A673 (cell line): ENCODE measurements around the gene STARD10. TPM values are rescaled to one million over a fixed set of nuclear protein-coding genes. Genes with fewer than 3 reads are reported as not detected.

Experiments used
- BruUV-seq: library from RNA; stranded (reverse); fragments of 400-500 nt; replicated peaks from 2 replicates; lab custom pipeline; 2021; lab: Mats Ljungman, UMichigan
- CTCF ChIA-PET: fragments of 300-600 bp; sonication (Branson Sonifier 250); formaldehyde crosslinking; loops from one replicate; lab custom pipeline; 2022; ENCODE audit warnings: antibody characterized with exemption; lab: Charles Lee
- POLR2A ChIA-PET: fragments of 300-600 bp; sonication (Branson Sonifier 250); formaldehyde crosslinking; loops from one replicate; lab custom pipeline; 2022; ENCODE audit warnings: antibody characterized with exemption; ENCODE audit not compliant: low non-redundant PET; lab: Charles Lee
- DNase-seq: peaks from one replicate; pipeline ENCODE4 v3.0.0-alpha.2; 2015; ENCODE audit warnings: low spot score
- H3K27ac ChIP-seq: fragments of 200-600 bp; sonication (generic); 2 replicates; pipeline ENCODE4 v1.5.1; 2016; ENCODE audit warnings: mixed run types, low read depth, mild to moderate bottlenecking, mixed read lengths, antibody characterized with exemption, low read length; ENCODE audit not compliant: poor library complexity, severe bottlenecking
- H3K27me3 ChIP-seq: fragments of 200-600 bp; sonication (generic); replicated peaks from 2 replicates; pipeline ENCODE4 v1.6.1; 2017; ENCODE audit warnings: mixed run types, low read depth, mild to moderate bottlenecking, mixed read lengths, antibody characterized with exemption, low read length; ENCODE audit not compliant: insufficient read depth, poor library complexity
- H3K36me3 ChIP-seq: fragments of 200-600 bp; sonication (generic); 2 replicates; pipeline ENCODE4 v1.6.1; 2016; ENCODE audit warnings: mixed run types, mild to moderate bottlenecking, mixed read lengths, antibody characterized with exemption, low read length; ENCODE audit not compliant: insufficient read depth, poor library complexity, severe bottlenecking
- H3K4me1 ChIP-seq: fragments of 200-600 bp; sonication (generic); 2 replicates; pipeline ENCODE4 v1.6.1; 2017; ENCODE audit warnings: mixed run types, mild to moderate bottlenecking, mixed read lengths, antibody characterized with exemption, low read length; ENCODE audit not compliant: insufficient read depth, poor library complexity, severe bottlenecking
- H3K4me3 ChIP-seq: fragments of 200-600 bp; sonication (generic); 2 replicates; pipeline ENCODE4 v1.5.1; 2016; ENCODE audit warnings: low read depth, mixed run types, mild to moderate bottlenecking, mixed read lengths, low read length; ENCODE audit not compliant: poor library complexity, severe bottlenecking
- H3K9me3 ChIP-seq: fragments of 200-600 bp; sonication (generic); 2 replicates; pipeline ENCODE4 v1.6.1; 2016; ENCODE audit warnings: mixed run types, low read depth, mild to moderate bottlenecking, mixed read lengths, antibody characterized with exemption, low read length; ENCODE audit not compliant: poor library complexity, severe bottlenecking
- CTCF ChIP-seq: fragments of 300-800, 200-600 bp; sonication (generic); conservative IDR thresholded peaks from 2 replicates; pipeline ENCODE4 v1.5.1; 2017; ENCODE audit warnings: low read depth, mild to moderate bottlenecking, antibody characterized with exemption, low read length, moderate library complexity, mixed read lengths
- EZH2 ChIP-seq: fragments of 200-600 bp; sonication (generic); IDR thresholded peaks from 2 replicates; pipeline ENCODE4 v1.6.1; 2017; ENCODE audit warnings: borderline replicate concordance, low read depth, mild to moderate bottlenecking, mixed read lengths, antibody characterized with exemption, low read length; ENCODE audit not compliant: poor library complexity, severe bottlenecking
- intact Hi-C: fragments of 100-400 bp; cut with micrococcal nuclease; formaldehyde crosslinking; loops from one replicate; pipeline ENCODE4 v1.10.0; 2022; ENCODE audit not compliant: unreplicated experiment
- total RNA-seq: library from RNA; stranded (reverse); gene quantifications from 2 replicates; pipeline ENCODE4 v1.2.3, GENCODE V29; 2021

STARD10 gene
- total RNA-seq, 1 experiment from 2014 or later: 16.9 TPM

- no peaks in the 10 kb centered on the region for H3K9me3 ChIP-seq
- H3K4me1 ChIP-seq: peaks cover 14% of the 10 kb centered on the region
- POLR2A ChIA-PET: no interaction called here
- CTCF ChIA-PET: interaction anchor here (0.6 to 2.3 kb wide), 2 partner anchors 12 to 878 kb away, joined by 3 to 8 read pairs; partner anchors contain the start of gene STARD10
- no peaks in the 10 kb centered on the region for H3K27me3 ChIP-seq
- no peaks in the 10 kb centered on the region for H3K36me3 ChIP-seq
- intact Hi-C loops: no loop called here
- no peak for TF ChIP-seq EZH2
- no peak overlapping the region for H3K27ac ChIP-seq
- peak overlapping the region; percentile 55 for H3K4me3 ChIP-seq
- DNase-seq: peak; percentile 64
- no TSS peak for BruUV-seq
These were observed 12.3 kb downstream of the STARD10 start for GRCh38 chr11:72781313-72782080.

GRCh38 chr11:72781063-72781312, 12.9 kb downstream of the STARD10 start:
- no peak overlapping the region for H3K27ac ChIP-seq
- H3K27me3 ChIP-seq: no peaks in the 10 kb centered on the region
- H3K9me3 ChIP-seq: no peaks in the 10 kb centered on the region
- peaks cover 14% of the 10 kb centered on the region for H3K4me1 ChIP-seq
- H3K36me3 ChIP-seq: no peaks in the 10 kb centered on the region
- DNase-seq: no peak
- CTCF ChIA-PET: interaction anchor here (2.3 kb wide), 1 partner anchor 13 kb away, joined by 8 read pairs; the partner anchor contains the start of gene STARD10
- intact Hi-C loops: no loop called here
- TF ChIP-seq EZH2 (no peak), CTCF (no peak)
- peak overlapping the region; percentile 55 for H3K4me3 ChIP-seq
- POLR2A ChIA-PET: no interaction called here
- no TSS peak for BruUV-seq

GRCh38 chr11:72780296-72781062, 13.4 kb downstream of the STARD10 start:
- H3K4me3 ChIP-seq: peak overlapping the region; percentile 55
- H3K4me1 ChIP-seq: peaks cover 14% of the 10 kb centered on the region
- H3K27me3 ChIP-seq: no peaks in the 10 kb centered on the region
- no peak overlapping the region for H3K27ac ChIP-seq
- POLR2A ChIA-PET: no interaction called here
- TF ChIP-seq CTCF (no peak), EZH2 (no peak)
- intact Hi-C loops: no loop called here
- CTCF ChIA-PET: no interaction called here
- no peaks in the 10 kb centered on the region for H3K36me3 ChIP-seq
- BruUV-seq: no TSS peak
- no peaks in the 10 kb centered on the region for H3K9me3 ChIP-seq
- DNase-seq: no peak
